ENCODE results near the gene WDR18.
"Not testable (repeated sequence)": the region's sequence is repeated elsewhere in the genome, so short reads cannot be mapped to it uniquely, and the experiment has no call there.

The WDR18 gene

DNA sequence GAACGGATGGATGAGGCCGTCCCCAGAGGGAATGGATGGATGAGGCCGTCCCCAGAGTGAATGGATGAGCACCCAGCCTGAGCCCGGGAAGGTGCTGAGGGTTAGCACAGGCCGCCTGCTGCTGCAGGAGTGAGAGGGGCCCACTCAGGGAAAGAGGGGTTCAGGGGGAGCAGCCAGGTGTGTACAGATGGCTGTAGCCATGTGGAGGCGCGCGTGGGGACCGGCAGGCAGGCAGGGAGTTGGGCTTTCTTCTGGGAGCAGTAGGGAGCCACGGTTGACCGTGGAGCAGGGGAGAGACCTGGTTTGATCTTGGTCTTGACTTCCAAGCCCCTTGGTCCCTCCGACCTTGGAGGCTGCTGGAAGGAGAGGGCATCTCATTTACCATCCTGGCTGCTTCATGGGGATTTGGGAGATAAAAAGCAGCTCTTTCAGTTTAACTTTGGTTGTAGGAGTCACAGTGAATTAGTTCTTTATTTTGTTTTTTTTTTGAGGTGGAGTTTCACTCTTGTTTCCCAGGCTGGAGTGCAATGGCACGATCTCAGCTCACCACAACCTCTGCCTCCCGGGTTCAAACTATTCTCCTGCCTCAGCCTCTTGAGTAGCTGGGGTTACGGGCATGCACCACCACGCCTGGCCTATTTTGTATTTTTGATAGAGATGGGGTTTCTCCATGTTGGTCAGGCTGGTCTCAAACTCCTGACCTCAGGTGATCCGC lies 33.6 kb upstream of the WDR18 start:
- DNase-seq, result no peak

DNA sequence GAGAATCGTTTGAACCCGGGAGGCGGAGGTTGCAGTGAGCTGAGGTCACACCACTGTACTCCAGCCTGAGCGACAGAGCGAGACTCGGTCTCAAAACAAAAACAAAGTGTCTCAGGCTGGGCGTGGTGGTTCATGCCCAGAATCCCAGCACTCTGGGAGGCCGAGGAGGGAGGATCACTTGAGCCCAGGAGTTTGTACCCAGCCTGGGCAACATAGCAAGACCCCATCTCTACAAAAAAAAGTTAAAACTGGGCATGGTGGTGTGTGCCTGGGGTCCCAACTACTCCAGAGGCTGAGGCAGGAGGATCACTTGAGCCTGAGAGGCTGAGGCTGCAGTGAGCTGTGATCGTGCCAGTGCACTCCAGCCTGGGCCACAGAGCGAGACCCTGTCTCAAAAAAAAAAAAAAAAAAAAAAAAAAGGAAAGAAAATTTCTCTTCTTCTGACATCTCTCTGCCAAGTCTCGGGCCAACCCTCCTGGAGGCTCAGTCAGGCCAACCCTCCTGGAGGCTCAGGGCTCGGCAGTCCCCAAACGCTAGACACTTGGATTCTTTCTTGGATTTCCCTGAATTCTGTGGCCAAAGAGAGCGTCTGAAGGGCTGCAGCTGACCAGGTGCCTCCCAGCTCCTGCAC lies 32.0 kb upstream of the WDR18 start:
- no peak for DNase-seq

DNA sequence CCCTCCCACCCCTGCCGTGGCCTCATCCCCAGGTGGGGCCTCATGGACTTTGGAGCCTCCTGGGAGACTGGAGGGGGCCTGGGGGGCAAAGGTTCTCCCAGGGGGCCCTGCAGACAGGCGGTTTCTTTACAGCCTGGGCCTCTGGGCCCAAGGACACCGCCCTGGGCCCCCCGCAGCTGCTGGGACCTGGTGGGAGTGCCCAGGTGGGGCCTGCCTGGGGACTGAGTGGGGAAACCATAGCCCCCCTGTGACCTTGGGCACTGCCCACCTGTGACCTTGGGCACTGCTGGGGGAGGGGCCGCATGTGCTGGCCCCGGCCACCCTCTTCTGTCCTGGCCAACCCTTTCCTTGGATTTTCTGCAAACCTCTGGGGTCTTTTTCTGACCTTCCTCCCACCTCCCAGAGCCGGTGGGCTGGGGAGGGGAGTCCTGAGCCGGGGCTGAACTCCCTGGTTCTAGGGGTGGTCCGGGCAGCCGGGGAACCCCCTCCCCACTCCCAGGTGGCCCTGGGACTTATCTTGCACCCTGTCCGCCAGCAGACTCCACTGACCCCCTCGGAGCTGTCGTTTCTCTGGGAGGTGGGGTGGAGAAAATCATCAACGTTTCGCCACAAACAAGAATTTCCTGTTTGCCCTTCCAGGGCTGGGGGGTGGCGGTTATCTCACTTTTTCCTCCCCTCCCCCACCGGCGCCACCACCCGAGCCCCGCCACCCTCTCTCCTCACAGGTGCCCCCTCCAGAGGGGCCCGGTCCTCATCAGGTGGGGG lies 31.3 kb upstream of the WDR18 start:
- DNase-seq, result no peak

DNA sequence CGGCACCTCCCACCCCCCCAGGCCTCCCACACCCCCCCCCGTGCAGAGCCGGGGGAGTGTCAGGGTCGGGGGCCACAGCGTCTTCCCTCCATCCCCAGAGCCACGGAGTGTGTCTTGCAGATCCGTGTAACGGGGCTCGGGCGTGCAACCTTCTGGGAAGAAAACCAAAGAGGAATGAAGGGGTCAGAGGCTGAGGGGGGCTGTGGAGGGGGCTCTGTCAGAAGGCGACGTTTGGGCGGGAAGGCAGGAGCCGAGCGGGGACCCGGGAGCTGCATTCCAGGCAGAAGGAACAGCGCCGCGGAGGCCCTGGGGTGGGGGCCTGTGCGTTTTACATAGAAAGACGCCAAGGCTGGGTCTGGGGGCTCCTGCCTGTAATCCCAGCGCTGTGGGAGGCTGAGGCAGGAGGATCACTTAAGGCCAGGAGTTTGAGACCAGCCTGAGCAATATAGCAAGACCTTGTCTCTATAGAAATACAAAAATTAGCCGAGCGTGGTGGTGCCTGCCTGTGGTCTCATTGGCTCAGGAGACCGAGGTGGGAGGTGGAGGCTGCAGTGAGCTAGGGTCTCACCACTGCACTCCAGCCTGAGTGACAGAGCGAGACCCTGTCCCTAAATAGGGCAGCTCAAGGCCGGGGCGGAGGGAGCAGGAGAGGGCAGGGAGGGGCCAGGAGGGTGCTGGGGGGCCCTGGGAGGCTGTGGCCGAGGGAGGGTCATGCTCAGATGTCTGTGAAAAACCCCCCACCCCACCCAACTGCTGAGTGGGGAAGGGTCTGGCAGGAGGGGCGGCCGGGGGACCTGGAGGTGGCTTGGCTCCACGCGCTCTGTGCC lies 30.5 kb upstream of the WDR18 start:
- no peak for DNase-seq

DNA sequence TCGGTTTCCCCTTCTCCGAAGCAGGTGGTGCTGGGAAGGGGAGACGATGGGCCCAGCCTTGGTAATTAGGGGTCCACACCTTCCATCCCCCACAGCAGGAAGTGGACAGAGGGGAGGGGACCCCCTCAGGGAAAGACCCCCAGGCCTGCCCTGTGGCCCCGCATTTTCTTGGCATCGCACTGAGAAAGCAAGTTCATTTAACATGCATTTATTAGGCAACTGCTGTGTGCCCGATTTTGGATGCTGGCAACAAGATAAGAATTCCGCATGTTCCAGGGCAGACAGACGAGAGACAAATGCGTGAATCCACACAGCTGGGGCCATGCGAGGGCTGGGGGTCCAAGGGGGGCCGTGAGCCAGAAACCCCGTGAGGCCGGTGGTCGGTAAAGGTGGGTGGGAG lies 29.9 kb upstream of the WDR18 start:
- no peak for DNase-seq

DNA sequence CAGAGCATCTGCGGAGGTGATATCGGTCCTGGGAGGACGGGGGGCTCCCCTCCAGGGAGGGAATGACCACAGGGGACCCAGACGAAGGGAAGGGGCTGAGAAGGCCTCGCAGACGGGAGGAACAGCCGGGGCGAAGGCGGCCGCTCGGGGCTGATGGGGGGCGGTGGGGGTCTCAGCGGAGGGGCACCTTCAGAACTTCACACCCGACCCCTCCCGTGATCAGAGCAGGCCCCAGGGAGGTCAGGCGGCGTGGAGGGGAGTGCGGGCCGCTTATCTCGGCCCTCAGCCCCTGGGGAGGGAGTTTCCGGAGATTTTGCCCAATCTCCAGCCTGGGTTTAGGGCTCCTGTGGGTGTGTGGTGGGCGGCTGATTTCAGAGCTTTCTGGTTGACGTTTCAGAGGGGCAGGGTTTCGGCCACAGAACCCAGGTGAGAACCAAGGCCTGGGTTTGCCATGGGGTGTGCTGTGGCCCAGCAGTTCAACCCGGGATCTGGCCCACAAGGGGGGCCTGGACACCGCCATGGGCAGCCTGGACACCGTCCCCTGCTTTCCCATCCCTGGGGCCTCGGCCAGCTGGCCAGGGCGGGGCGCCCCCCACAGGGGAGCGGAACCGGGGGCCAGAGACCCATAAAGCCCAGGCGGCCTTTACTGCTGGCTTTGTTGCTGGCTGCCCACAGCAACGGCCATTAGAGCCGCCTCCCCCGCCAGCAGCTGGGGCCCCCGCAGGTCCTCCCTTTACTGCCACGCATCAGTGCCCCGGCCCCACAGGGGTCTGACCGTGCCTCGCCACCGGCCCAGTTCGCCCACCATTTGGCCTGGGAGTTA lies 29.3 kb upstream of the WDR18 start:
- DNase-seq, result no peak

DNA sequence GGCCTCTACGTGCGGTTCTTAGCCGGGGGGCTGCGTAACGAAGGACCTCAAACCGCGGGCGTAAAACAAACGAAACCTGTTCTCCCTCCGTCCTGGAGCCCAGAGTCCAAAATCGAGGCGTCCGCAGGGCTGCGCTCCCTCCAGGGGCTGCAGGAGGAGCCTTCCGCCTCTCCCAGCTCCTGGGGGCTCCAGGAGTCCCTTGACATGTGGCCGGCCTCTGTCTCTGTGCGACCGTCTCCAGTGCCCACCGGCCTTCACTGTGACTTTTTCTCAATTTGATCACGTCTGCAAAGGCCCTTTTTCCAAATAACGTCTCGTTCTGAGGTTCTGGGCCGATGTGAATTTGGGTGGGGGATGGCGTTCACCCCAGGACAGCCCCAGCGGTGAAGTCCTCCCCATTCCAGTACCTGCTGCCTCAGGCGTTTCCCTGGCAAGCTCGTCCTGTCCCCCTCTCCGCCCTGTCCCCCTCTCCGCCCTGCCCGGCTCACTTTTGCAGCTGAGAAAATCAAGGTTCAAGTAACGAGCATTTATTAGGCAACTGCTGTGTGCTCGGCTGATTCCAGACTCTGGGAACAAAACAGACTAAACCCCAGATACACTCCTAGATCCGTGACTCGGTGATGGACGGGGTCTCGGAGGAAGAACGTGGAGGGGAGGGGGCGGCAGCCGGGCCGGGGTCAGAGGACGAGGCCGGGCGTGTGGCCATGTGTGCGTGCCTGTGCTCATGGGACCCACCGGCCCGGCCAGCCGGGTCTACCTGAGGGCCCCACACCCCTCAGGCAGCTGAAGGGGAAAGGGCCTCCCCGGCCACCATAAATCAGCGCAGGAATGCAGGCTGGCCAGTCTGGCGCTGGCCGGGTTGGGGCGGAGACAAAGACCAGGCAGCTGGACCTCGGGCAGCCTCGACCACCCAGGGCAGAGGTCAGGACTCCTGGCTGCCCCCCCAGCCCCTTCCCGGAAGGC lies 28.1 kb upstream of the WDR18 start:
- no peak for DNase-seq

DNA sequence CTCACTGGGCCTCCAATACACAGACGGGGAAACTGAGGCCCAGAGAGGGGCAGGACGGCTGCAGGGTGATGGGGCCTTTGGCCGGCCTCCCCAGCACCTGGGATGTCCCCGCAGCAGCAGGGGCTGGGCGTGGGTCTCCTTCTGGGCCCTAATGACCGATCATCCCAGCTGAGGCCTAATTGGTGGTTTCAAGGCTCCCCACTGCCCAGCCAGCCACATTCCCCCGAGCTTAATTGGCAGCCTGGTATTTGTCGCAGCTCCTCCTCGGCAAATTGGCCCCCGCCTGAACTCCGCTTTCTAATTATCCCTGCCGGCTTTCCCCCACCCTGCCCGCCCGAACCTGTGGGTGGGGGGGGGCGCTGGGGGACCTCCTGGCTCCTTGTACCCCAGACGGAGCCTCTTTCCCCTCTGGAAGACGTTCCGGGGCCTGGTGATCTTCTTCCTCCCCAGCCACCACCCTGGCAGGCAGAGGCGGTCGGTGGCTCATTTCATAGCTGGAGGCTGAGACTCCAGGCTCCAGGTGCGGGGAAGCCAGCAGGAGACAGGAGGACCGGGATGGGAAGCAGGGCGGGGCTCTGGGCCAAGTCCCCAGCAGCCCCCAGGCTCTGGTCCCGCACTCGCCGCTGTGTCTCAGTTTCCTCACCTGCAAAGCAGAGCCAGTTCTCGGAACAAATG lies 27.2 kb upstream of the WDR18 start:
- DNase-seq, result no peak

DNA sequence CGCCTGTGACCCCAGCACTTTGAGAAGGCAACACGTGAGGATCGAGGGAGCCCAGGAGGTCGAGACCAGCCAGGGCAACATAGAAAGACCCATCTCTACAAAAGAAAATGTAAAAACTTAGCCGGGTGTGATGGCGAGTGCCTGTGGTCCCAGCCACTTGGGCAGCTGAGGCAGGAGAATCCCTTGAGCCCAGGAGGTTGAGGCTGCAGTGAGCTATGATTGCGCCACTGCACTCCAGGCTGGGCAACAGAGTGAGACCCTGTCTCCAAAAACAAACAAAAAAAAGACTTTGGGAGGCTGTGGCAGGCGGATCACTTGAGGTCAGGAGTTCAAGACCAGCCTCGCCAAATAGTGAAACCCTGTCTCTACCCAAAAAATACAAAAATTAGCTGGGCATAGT lies 26.6 kb upstream of the WDR18 start:
- not testable (repeated sequence) for DNase-seq

DNA sequence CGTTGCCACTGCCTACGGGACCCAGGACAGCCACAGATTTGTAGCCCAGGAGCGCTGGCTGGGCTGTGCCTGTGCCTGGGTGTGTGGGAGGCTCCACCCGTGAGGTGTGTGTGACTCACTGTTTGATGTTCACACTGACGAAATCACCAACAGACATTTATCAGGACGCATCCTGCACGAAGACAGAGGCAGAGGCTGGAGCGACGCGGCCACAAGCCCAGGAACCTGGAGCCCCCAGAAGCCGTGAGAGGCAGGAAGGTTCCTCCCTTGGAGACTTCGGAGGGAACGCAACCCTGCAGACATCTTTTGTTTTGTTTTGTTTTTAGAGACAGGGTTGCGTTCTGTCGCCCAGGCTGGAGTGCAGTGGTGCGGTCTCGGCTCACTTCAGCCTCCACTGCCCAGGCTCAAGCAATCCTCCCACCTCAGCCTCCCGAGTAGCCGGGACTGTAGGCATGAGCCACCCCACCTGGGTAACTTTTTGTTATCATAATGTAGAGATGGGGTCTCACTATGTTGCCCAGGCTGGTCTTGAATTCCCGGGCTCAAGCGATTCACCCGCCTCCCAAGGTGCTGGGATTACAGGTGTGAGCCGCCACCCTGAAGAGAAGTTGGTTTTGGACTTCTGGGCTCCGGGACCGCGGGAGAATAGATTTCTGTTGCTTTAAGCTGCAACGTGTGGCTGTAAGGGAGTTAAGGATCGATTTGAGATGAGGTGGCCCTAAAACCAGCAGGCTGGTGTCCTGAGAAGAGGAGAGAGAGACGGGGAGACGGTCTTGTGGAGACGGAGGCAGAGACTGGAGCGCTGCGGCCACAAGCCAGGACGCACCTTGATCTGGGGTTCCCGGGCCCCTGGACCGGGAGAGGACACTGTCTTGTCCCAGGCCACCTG lies 24.9 kb upstream of the WDR18 start:
- no peak for DNase-seq

DNA sequence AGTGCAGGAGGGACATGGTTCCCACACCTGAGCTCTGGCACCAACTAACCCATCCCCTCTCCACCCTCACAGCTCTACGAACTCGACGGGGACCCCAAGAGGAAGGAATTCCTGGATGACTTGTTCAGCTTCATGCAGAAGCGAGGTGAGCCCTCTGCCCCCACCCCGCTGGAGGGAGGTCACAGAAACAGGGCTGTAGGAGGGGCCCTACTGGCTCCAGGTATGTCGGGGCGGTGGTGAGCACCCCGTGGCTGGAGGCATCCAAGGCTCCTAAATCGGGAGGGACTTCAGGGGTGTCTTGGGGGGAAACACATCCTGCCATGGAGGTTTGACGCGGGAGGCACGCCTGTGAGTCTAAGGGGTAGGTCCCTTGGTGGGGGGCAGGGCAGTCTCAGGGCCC lies 24.1 kb upstream of the WDR18 start:
- no peak for DNase-seq

DNA sequence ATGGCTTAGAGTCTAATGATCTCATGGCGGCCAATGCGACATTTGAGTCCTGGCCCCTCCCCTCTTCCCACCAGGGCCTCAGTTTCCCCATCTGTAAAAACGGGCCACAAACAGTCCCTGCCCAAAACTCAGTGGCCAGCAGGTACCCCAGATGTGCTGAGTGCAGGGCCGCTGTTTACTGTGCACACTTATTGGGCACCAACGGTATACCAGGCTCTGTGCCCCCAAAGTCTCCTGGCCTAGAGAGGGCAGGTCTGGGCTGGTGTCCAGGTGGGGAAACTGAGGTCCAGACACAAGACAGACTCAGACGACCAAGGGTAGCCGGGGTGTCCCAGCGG lies 23.6 kb upstream of the WDR18 start:
- DNase-seq, result no peak

DNA sequence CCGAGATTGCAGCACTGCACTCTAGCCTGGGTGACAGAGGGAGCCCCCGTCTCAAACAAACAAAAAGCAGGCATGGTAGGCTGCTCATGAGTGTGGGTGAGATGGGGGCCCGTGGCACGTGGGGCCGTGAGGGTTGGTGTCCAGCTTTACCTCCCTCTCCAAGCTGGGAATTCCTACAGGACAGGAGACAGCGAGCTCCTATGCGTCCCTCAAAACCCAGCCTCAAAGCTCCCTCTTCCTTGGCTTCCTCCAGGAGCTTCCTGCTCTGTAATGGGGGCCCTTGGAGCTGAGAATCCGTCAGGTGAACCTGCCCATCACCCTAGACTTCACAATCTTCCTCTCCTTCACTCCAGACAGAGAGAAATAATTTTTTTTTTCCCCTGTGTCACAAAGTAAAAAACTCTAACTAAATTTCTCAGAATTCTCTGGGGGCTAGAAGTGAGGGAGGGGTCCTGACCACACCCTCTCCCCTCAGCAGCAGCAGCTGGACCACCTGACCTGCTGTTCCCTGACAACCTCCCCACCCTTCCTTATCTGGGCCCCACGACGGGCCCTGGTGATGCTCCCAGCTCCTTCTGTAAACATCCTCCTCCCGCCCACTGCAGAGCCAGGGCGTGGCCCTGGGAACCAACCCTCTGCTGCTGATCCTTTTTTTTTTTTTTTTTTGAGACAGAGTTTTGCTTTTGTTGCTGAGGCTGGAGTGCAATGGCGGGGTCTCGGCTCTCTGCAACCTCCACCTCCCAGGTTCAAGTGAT lies 22.1 kb upstream of the WDR18 start:
- no peak for DNase-seq

DNA sequence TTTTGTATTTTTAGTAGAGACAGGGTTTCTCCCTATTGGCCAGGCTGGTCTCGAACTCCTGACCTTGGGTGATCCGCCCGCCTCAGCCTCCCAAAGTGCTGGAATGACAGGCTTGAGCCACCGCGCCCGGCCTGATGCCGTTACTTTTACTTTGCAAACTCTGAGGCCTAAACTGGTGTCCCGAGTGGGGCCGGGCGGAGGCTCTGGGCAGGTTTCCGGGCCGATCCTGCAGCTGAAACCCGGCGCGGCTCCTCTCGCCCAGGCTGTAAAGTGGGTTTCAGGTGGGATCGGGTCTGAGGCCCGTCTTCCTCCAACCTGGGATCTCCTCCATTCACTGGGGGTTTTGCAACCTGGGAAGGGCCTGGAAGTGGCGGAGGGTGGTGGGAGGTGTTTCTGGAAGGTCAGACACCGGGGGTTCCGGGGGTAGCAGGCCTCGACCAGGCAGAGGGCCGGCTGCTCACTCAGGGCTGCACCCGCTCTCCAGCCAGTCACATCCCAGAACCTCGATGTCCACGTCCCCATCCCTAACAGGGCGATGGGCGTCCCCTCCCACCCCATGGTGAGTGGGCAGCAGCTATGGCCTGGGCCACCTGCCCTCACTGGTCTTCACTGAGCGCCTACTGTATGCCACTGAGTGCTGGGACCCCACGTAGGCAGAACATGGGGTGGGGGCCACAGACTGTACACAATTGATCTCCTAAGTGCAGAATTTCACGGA lies 21.3 kb upstream of the WDR18 start:
- DNase-seq, result no peak

DNA sequence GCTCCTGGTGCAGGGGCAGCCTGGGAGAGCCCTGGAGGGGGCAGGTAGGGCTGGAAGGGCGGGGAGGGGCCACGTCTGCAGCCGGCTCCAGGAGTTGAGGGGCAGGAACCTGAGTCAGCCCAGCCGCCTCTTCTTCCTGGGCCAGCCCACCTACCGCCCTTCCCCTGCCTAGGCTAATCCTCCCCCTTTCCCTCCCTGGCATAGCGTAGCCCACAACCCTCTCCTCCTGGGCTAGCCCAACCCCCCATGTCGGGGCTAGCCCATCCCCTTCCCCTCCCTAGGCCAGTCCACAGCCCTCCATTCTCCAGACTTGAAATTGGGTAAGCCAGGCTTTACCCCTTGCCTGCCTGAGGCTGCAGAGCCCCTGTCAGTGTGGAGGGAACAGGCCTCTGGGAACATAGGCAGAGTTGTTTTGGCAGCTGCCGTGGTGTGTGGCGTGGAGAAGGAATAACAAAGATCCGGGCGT lies 20.6 kb upstream of the WDR18 start:
- no peak for DNase-seq

DNA sequence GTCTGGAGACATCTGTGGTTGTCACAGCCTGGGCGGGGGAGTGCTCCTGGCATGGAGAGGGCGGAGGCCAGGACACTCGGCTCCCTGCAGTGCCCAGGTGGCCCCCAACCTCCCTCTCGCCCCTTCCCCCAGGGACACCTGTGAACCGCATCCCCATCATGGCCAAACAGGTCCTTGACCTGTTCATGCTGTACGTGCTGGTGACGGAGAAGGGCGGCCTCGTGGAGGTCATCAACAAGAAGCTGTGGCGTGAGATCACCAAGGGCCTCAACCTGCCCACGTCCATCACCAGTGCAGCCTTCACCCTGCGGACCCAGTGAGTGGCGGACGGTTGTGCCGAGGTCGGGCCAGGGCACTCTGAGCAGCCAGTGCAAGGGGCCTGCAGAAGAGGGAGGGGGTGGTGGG lies 20.0 kb upstream of the WDR18 start:
- DNase-seq, result no peak

DNA sequence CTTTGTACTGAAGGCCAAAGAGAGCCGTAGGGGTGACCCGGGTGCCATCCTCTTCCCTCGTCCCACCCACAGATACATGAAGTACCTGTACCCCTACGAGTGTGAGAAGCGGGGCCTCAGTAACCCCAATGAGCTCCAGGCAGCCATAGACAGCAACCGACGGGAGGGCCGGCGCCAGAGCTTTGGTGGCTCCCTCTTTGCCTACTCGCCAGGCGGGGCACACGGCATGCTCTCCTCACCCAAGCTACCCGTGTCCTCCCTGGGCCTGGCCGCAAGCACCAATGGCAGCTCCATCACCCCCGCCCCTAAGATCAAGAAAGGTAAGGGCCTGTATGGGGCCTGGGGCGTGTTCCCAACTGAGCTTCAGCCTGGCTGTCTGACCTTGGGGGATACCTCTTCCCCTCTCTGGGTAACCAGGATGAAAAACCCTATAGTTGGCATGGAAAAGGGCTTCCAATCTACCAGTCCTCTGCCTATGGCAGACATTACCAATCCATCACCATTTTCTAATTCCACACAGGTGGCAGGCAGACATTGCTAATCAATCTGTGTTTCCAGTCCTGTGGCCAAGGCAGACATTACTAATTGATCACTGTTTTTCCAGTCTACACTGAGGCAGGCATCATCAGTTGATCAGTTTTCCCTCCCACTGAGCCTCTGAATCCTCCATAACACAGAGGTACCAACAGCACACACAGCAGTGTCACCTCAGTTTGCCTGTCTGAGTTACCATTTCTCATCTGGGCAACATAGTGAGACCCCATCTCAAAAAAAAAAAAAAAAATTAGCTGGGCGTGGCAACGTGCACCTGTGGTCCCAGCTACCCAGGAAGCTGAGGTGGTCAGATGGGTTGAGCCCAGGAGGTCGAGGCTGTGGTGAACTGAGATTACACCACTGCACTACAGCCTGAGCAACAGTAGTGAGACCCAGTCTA lies 19.1 kb upstream of the WDR18 start:
- DNase-seq, result no peak

Data from activated gamma-delta T cell (primary cell).